CD8-positive, alpha-beta memory T cell (primary cell): ENCODE measurements around the gene FOXK1. TPM values are rescaled to one million over a fixed set of nuclear protein-coding genes. Genes with fewer than 3 reads are reported as not detected.

Source experiments
- CTCF ChIA-PET: fragments of 350-600 bp; sonication (Branson Sonifier 250); formaldehyde crosslinking; loops from one replicate; lab custom pipeline; 2021; ENCODE audit warnings: antibody characterized with exemption; lab: Charles Lee
- POLR2A ChIA-PET: fragments of 350-600 bp; sonication (Branson Sonifier 250); formaldehyde crosslinking; loops from one replicate; lab custom pipeline; 2021; ENCODE audit warnings: antibody characterized with exemption; lab: Charles Lee
- DNase-seq, 5 donors: peaks; one replicate each; pipeline versions ENCODE4 v3.0.0 to v3.0.0-alpha.2; 2020 to 2022; ENCODE audit warnings: mixed read lengths in 1 of 5
- H3K27ac ChIP-seq: one replicate; pipeline ENCODE4 v1.7.0; 2013; ENCODE audit warnings: low read depth, mild to moderate bottlenecking, low read length, moderate library complexity
- H3K27me3 ChIP-seq: 2 replicates; pipeline ENCODE4 v1.7.0; 2013; ENCODE audit warnings: low read length, mild to moderate bottlenecking; ENCODE audit not compliant: insufficient read depth, poor library complexity, severe bottlenecking
- H3K36me3 ChIP-seq: 2 replicates; pipeline ENCODE4 v1.7.0; 2013; ENCODE audit warnings: mild to moderate bottlenecking, low read length, moderate library complexity; ENCODE audit not compliant: insufficient read depth
- H3K4me1 ChIP-seq: 2 replicates; pipeline ENCODE4 v1.7.0; 2013; ENCODE audit warnings: mild to moderate bottlenecking, low read length, moderate library complexity; ENCODE audit not compliant: insufficient read depth
- H3K4me3 ChIP-seq: 2 replicates; pipeline ENCODE4 v1.7.0; 2013; ENCODE audit warnings: mild to moderate bottlenecking, low read length
- H3K9me3 ChIP-seq: 2 replicates; pipeline ENCODE4 v1.7.0; 2013; ENCODE audit warnings: mild to moderate bottlenecking, low read length
- H3K27ac Mint-ChIP-seq, 8 donors: one replicate each; pipeline ENCODE4 v1.8.0; 2020 to 2021; ENCODE audit warnings: mixed read lengths in 8 of 8, mild to moderate bottlenecking in 6 of 8, inconsistent platforms in 3 of 8, moderate library complexity in 3 of 8
- H3K27me3 Mint-ChIP-seq, 2 donors: one replicate each; pipeline ENCODE4 v1.8.0; 2020 to 2021; ENCODE audit warnings: mixed read lengths in 2 of 2, mild to moderate bottlenecking in 1 of 2, moderate library complexity in 1 of 2
- H3K36me3 Mint-ChIP-seq, 3 donors: one replicate each; pipeline ENCODE4 v1.8.0; 2020 to 2021; ENCODE audit warnings: mixed read lengths in 3 of 3, inconsistent platforms in 1 of 3, mild to moderate bottlenecking in 1 of 3
- H3K4me1 Mint-ChIP-seq, 3 donors: one replicate each; pipeline ENCODE4 v1.8.0; 2020 to 2021; ENCODE audit warnings: mixed read lengths in 3 of 3, inconsistent platforms in 1 of 3, mild to moderate bottlenecking in 1 of 3
- H3K4me3 Mint-ChIP-seq, 7 donors: one replicate each; pipeline ENCODE4 v1.8.0; 2020 to 2021; ENCODE audit warnings: mixed read lengths in 7 of 7, mild to moderate bottlenecking in 6 of 7, moderate library complexity in 4 of 7, inconsistent platforms in 2 of 7
- H3K9me3 Mint-ChIP-seq, 5 donors: one replicate each; pipeline ENCODE4 v1.8.0; 2020 to 2022; ENCODE audit warnings: mixed read lengths in 5 of 5, mild to moderate bottlenecking in 3 of 5, moderate library complexity in 2 of 5, inconsistent platforms in 1 of 5
- polyA plus RNA-seq: library from polyadenylated mRNA; unstranded; fragments of 300-500 nt; fragmentation: Illumina TruSeq; gene quantifications from one replicate; pipeline ENCODE4 v1.2.3, GENCODE V29; 2021
- total RNA-seq, 2 experiments: library from RNA; stranded (reverse); gene quantifications; one replicate each; pipeline ENCODE4 v1.2.3, GENCODE V29; 2021

FOXK1 gene
- total and polyA plus RNA-seq, 3 experiments from 2014 or later, result 4.5 to 38.4 (median 35.6) TPM

- Mint-ChIP-seq H3K4me1 (peaks cover 7 to 13% (median 10%) of the 10 kb centered on the region in 3 donors), H3K4me3 (no peak overlapping the region), H3K36me3 (no peaks in the 10 kb centered on the region), H3K27me3 (peaks cover 4 to 5% of the 10 kb centered on the region in 2 donors), H3K9me3 (no peaks in the 10 kb centered on the region), H3K27ac (peak overlapping the region in 3 of 8 donors; percentile 34 to 64 (median 63))
- no peaks in the 10 kb centered on the region for H3K9me3 ChIP-seq
- CTCF ChIA-PET, result interaction anchor here (1.0 kb wide), 1 partner anchor 16 kb away, joined by 3 read pairs; no protein-coding TSS in a partner anchor
- H3K27me3 ChIP-seq, result no peaks in the 10 kb centered on the region
- no peaks in the 10 kb centered on the region for H3K4me1 ChIP-seq
- POLR2A ChIA-PET, result no interaction called here
- no peak for DNase-seq
- H3K4me3 ChIP-seq, result no peak overlapping the region
- no peaks in the 10 kb centered on the region for H3K36me3 ChIP-seq
- H3K27ac ChIP-seq, result no peak overlapping the region
Observed at GRCh38 chr7:4806983-4807597, 125.0 kb downstream of the FOXK1 start.

GRCh38 chr7:4807598-4808016 lies 125.5 kb downstream of the FOXK1 start:
- no peak for DNase-seq
- H3K27me3 ChIP-seq, result no peaks in the 10 kb centered on the region
- Mint-ChIP-seq H3K9me3 (no peaks in the 10 kb centered on the region), H3K4me1 (peaks cover 7 to 13% (median 10%) of the 10 kb centered on the region in 3 donors), H3K36me3 (no peaks in the 10 kb centered on the region), H3K27me3 (peaks cover 5 to 6% of the 10 kb centered on the region in 2 donors), H3K27ac (no peak overlapping the region), H3K4me3 (no peak overlapping the region)
- ChIA-PET POLR2A (no interaction called here), CTCF (interaction anchor here (1.0 kb wide), 1 partner anchor 16 kb away, joined by 3 read pairs; no protein-coding TSS in a partner anchor)
- H3K4me3 ChIP-seq, result no peak overlapping the region
- H3K27ac ChIP-seq, result no peak overlapping the region
- no peaks in the 10 kb centered on the region for H3K9me3 ChIP-seq
- H3K4me1 ChIP-seq, result no peaks in the 10 kb centered on the region
- H3K36me3 ChIP-seq, result no peaks in the 10 kb centered on the region

DNA sequence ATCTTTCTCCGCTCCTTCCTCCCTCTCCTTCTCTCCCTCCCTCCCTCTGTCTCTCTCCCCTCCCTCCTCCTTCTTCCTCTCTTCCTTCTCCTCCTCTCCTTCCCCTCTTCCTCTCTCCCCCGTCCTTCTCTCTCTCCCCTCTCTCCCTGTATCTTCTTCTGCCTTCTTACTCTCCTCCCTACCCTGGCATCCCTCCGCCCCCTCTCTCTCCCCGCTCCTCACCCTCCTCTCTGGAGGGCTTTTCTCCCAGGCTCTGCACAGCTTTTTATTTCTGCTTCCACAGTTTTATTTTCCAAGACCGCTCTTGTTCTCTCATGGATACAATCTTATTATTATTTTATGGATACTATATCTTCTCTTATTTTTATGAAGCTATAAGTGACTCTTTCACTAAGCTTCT lies 125.9 kb downstream of the FOXK1 start:
- no peaks in the 10 kb centered on the region for H3K36me3 Mint-ChIP-seq

DNA sequence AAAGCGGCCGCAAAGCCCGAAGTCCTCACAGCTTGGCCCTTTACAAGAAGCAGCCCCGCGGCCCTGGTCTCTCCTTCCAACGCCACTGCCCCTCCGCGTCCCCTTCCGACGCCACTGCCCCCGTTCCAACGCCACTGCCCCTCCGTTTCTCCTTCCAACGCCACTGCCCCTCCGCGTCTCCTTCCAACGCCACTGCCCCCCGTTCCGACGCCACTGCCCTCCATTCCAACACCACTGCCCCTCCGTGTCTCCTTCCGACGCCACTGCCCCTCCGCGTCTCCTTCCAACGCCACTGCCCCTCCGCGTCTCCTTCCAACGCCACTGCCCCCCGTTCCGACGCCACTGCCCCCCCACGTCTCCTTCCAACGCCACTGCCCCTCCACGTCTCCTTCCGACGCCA lies 126.5 kb downstream of the FOXK1 start:
- DNase-seq, result no peak
- H3K4me1 ChIP-seq, result no peaks in the 10 kb centered on the region
- no peak overlapping the region for H3K27ac Mint-ChIP-seq
- peak overlapping the region in 3 of 7 donors; percentile 23 to 79 (median 38) for H3K4me3 Mint-ChIP-seq
- H3K27ac ChIP-seq, result no peak overlapping the region
- H3K27me3 Mint-ChIP-seq, result peaks cover 6 to 16% of the 10 kb centered on the region in 2 donors
- POLR2A ChIA-PET, result interaction anchor here (0.7 kb wide), 1 partner anchor 203 kb away, joined by 5 read pairs; no protein-coding TSS in a partner anchor
- CTCF ChIA-PET, result no interaction called here
- no peak overlapping the region for H3K4me3 ChIP-seq
- no peaks in the 10 kb centered on the region for H3K27me3 ChIP-seq
- H3K9me3 ChIP-seq, result no peaks in the 10 kb centered on the region
- H3K4me1 Mint-ChIP-seq, result peaks cover 7 to 13% (median 10%) of the 10 kb centered on the region in 3 donors
- no peaks in the 10 kb centered on the region for H3K36me3 ChIP-seq
- H3K9me3 Mint-ChIP-seq, result peaks cover 0 to 5% (median 0%) of the 10 kb centered on the region in 5 donors
- H3K36me3 Mint-ChIP-seq, result no peaks in the 10 kb centered on the region

More for the DNA sequence above, 125.9 kb downstream of the FOXK1 start:
- ChIA-PET CTCF (interaction anchor here (1.0 kb wide), 1 partner anchor 16 kb away, joined by 3 read pairs; no protein-coding TSS in a partner anchor), POLR2A (interaction anchor here (0.7 kb wide), 1 partner anchor 203 kb away, joined by 5 read pairs; no protein-coding TSS in a partner anchor)
- H3K27ac Mint-ChIP-seq, result no peak overlapping the region
- no peak for DNase-seq
- H3K4me1 Mint-ChIP-seq, result peaks cover 7 to 13% (median 10%) of the 10 kb centered on the region in 3 donors
- no peaks in the 10 kb centered on the region for H3K9me3 ChIP-seq
- no peak overlapping the region for H3K4me3 ChIP-seq
- no peaks in the 10 kb centered on the region for H3K27me3 ChIP-seq
- no peak overlapping the region for H3K27ac ChIP-seq
- H3K27me3 Mint-ChIP-seq, result peaks cover 5 to 10% of the 10 kb centered on the region in 2 donors
- H3K36me3 ChIP-seq, result no peaks in the 10 kb centered on the region
- no peaks in the 10 kb centered on the region for H3K4me1 ChIP-seq
- peak overlapping the region in 1 of 7 donors; percentile 23 for H3K4me3 Mint-ChIP-seq
- peaks cover 0 to 1% (median 0%) of the 10 kb centered on the region in 5 donors for H3K9me3 Mint-ChIP-seq

- peak overlapping the region in 4 of 8 donors; percentile 47 to 79 (median 62) for H3K27ac Mint-ChIP-seq
- Histone ChIP-seq H3K27me3 (no peaks in the 10 kb centered on the region), H3K9me3 (no peaks in the 10 kb centered on the region), H3K36me3 (no peaks in the 10 kb centered on the region), H3K4me1 (no peaks in the 10 kb centered on the region), H3K27ac (no peak overlapping the region), H3K4me3 (no peak overlapping the region)
- POLR2A ChIA-PET, result interaction anchor here (0.6 kb wide), 1 partner anchor 1014 kb away, joined by 3 read pairs; no protein-coding TSS in a partner anchor
- DNase-seq, result peak in 3 of 5 donors; percentile 23 to 52 (median 26)
- H3K9me3 Mint-ChIP-seq, result peaks cover 0 to 5% (median 0%) of the 10 kb centered on the region in 5 donors
- CTCF ChIA-PET, result interaction anchor here (1.1 kb wide), 1 partner anchor 12 kb away, joined by 5 read pairs; no protein-coding TSS in a partner anchor
- H3K4me1 Mint-ChIP-seq, result peaks cover 7 to 13% (median 10%) of the 10 kb centered on the region in 3 donors
- no peaks in the 10 kb centered on the region for H3K36me3 Mint-ChIP-seq
- peaks cover 8 to 21% of the 10 kb centered on the region in 2 donors for H3K27me3 Mint-ChIP-seq
- H3K4me3 Mint-ChIP-seq, result peak overlapping the region; percentile 64 to 86 (median 79)
Observed at GRCh38 chr7:4809091-4809591, 127.0 kb downstream of the FOXK1 start.

GRCh38 chr7:4809666-4810065 lies 127.6 kb downstream of the FOXK1 start:
- Histone ChIP-seq H3K36me3 (no peaks in the 10 kb centered on the region), H3K27ac (no peak overlapping the region), H3K4me1 (no peaks in the 10 kb centered on the region), H3K27me3 (no peaks in the 10 kb centered on the region), H3K9me3 (no peaks in the 10 kb centered on the region), H3K4me3 (no peak overlapping the region)
- Mint-ChIP-seq H3K4me1 (peaks cover 7 to 13% (median 10%) of the 10 kb centered on the region in 3 donors), H3K27ac (no peak overlapping the region), H3K9me3 (peaks cover 0 to 5% (median 0%) of the 10 kb centered on the region in 5 donors), H3K27me3 (peaks cover 8 to 27% of the 10 kb centered on the region in 2 donors), H3K4me3 (peak overlapping the region in 6 of 7 donors; percentile 19 to 81 (median 70)), H3K36me3 (no peaks in the 10 kb centered on the region)
- no peak for DNase-seq
- ChIA-PET CTCF (interaction anchor here (1.1 kb wide), 1 partner anchor 13 kb away, joined by 5 read pairs; no protein-coding TSS in a partner anchor), POLR2A (interaction anchor here (0.6 kb wide), 1 partner anchor 1013 kb away, joined by 3 read pairs; no protein-coding TSS in a partner anchor)

DNA sequence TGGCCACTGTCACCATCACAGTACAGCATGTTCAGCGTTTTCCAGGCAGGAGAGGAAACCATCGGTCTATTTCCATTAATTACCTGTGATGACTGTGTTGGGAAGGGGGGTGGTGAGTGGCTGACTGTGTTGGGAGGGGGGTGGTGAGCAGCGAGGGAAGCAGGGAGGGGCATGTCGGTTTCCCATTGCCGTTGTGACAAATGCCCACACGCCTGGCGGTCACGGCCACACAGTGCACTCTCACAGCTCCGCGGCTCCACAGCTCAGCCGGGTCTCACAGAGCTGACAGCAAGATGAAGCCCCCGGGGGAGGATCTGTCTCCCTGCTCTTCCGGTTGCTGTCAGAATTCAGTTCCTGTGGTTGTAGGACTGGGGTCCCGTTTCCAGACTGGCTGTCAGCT lies 132.3 kb downstream of the FOXK1 start:
- Histone ChIP-seq H3K4me3 (no peak overlapping the region), H3K27ac (no peak overlapping the region), H3K4me1 (no peaks in the 10 kb centered on the region), H3K36me3 (no peaks in the 10 kb centered on the region), H3K9me3 (no peaks in the 10 kb centered on the region), H3K27me3 (no peaks in the 10 kb centered on the region)
- Mint-ChIP-seq H3K27ac (no peak overlapping the region), H3K36me3 (no peaks in the 10 kb centered on the region), H3K4me1 (peaks cover 5 to 9% (median 6%) of the 10 kb centered on the region in 3 donors), H3K27me3 (peaks cover 9 to 32% of the 10 kb centered on the region in 2 donors), H3K9me3 (peaks cover 0 to 5% (median 0%) of the 10 kb centered on the region in 5 donors), H3K4me3 (no peak overlapping the region)
- ChIA-PET POLR2A (no interaction called here), CTCF (no interaction called here)
- DNase-seq, result no peak

- CTCF ChIA-PET, result no interaction called here
- Histone ChIP-seq H3K36me3 (no peaks in the 10 kb centered on the region), H3K27me3 (no peaks in the 10 kb centered on the region), H3K9me3 (no peaks in the 10 kb centered on the region), H3K4me1 (no peaks in the 10 kb centered on the region), H3K27ac (no peak overlapping the region), H3K4me3 (no peak overlapping the region)
- Mint-ChIP-seq H3K27me3 (peaks cover 11 to 36% of the 10 kb centered on the region in 2 donors), H3K36me3 (no peaks in the 10 kb centered on the region), H3K9me3 (peaks cover 0 to 5% (median 0%) of the 10 kb centered on the region in 5 donors), H3K4me1 (peaks cover 3 to 4% (median 3%) of the 10 kb centered on the region in 3 donors), H3K4me3 (no peak overlapping the region), H3K27ac (no peak overlapping the region)
- POLR2A ChIA-PET, result no interaction called here
- DNase-seq, result no peak
Observed at GRCh38 chr7:4815121-4815520, 133.0 kb downstream of the FOXK1 start.
